Tibial nerve (tissue), 4 donors: ENCODE results near the gene GGNBP2. TPM values are rescaled to one million over a fixed set of nuclear protein-coding genes. Genes with fewer than 3 reads are reported as not detected.

ENCODE experiments used
- DNase-seq, 2 donors: peaks; one replicate each; pipeline ENCODE4 v3.0.0-alpha.2; 2019; ENCODE audit warnings: low spot score in 2 of 2
- H3K27ac ChIP-seq, 4 donors: fragments of 200-600 bp; sonication (generic) in 3 of 4; one replicate each; pipeline ENCODE4 v1.5.1; 2017 to 2019; ENCODE audit warnings: mild to moderate bottlenecking in 1 of 4
- H3K27me3 ChIP-seq, 2 donors: fragments of 200-600 bp; sonication (generic) in 1 of 2; one replicate each; pipeline versions ENCODE4 v1.5.1 to v1.6.0; 2017 to 2019
- H3K36me3 ChIP-seq, 3 donors: fragments of 200-600 bp; sonication (generic); one replicate each; pipeline ENCODE4 v1.5.1; 2018 to 2019
- H3K4me1 ChIP-seq, 4 donors: fragments of 200-600 bp; sonication (generic) in 3 of 4; one replicate each; pipeline ENCODE4 v1.5.1; 2017 to 2019
- H3K4me3 ChIP-seq, 4 donors: fragments of 200-600 bp; sonication (generic) in 3 of 4; one replicate each; pipeline ENCODE4 v1.5.1; 2017 to 2019; ENCODE audit warnings: mild to moderate bottlenecking in 1 of 4, moderate library complexity in 1 of 4
- H3K9me3 ChIP-seq, 4 donors: fragments of 200-600 bp; sonication (generic) in 3 of 4; one replicate each; pipeline ENCODE4 v1.5.1; 2017 to 2019
- CTCF ChIP-seq, 5 experiments: fragments of 200-600 bp in 3 of 5; fragments of 450-650 bp in 2 of 5; sonication (generic) in 3 of 5; IDR thresholded peaks; one replicate each; pipeline ENCODE4 v1.5.1; 2016 to 2019; ENCODE audit warnings: antibody characterized with exemption in 5 of 5, mild to moderate bottlenecking in 3 of 5, moderate library complexity in 2 of 5
- EP300 ChIP-seq, 2 donors: sonication (generic); formaldehyde crosslinking; IDR thresholded peaks; one replicate each; pipeline ENCODE4 v1.6.1; 2017; ENCODE audit warnings: antibody characterized with exemption in 2 of 2, mild to moderate bottlenecking in 1 of 2
- POLR2A ChIP-seq, 2 donors: fragments of 450-650 bp; IDR thresholded peaks; one replicate each; pipeline ENCODE4 v1.6.1; 2017; ENCODE audit warnings: antibody characterized with exemption in 2 of 2, mild to moderate bottlenecking in 2 of 2, moderate library complexity in 2 of 2
- WGBS, 2 donors: methylation state at CpG; one replicate each; pipeline ENCODE4 v1.1.5; 2018; 5-methylcytosine and 5-hydroxymethylcytosine counted together
- total RNA-seq, 4 donors: library from RNA; depleted of rRNA; stranded (reverse); fragments of >200 nt; gene quantifications; one replicate each; pipeline ENCODE4 v1.1.0, GENCODE V29; 2016

Gene GGNBP2
- total RNA-seq, 4 donors from 2014 or later = 53.6 to 107 (median 79.4) TPM

DNA sequence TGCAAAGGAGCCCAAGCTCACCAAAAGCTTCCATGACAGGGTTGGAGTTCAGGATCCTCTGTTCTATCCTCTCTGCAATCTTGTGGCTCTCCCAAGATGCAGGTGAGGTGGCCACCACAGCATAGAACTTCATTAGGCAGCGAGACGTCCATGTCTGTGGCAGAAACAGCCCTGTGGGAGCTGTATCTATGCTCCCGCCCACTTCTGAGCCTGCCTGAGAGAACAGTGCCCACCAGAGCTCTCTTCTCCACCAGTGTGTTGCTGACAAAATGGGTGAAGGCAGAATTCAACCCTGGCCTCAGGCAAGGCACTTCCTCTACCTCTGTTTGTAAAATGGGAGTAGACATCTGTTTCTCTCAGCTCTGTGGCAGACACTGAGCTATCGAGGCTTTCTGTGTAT, 28.9 kb upstream of the GGNBP2 start:
- Histone ChIP-seq H3K9me3 (no peaks in the 10 kb centered on the region), H3K4me3 (no peak overlapping the region), H3K4me1 (no peaks in the 10 kb centered on the region), H3K27me3 (no peaks in the 10 kb centered on the region), H3K36me3 (peaks cover 0 to 76% (median 0%) of the 10 kb centered on the region in 3 donors), H3K27ac (no peak overlapping the region)
- DNase-seq = no peak
- TF ChIP-seq POLR2A (IDR thresholded peaks at IDR 0.05) = no peak
- no peak for TF ChIP-seq CTCF (IDR thresholded peaks at IDR 0.05)
- no peak for TF ChIP-seq EP300 (IDR thresholded peaks at IDR 0.05)
- WGBS, 2 donors = 83 to 84% methylated on average over 4 of the region's 4 CpGs

DNA sequence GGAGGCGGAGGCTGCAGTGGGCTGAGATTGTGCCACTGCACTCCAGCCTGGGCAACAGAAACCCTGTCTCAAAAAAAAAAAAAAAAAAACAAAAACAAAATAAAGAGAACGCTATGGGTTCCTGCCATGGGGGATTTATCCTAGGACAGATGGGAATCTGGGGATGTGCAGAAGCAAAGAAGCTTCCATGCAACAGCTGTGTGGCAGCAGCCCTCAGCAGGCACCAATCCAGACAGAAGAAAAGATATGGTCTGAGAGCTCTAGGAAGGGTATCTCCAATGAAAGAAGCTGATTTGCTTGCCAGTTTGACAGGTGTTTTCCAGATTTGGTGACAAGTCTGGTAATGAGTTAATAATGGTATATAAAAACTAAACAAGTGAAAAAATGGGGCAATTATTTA, 21.6 kb upstream of the GGNBP2 start:
- Histone ChIP-seq H3K9me3 (no peaks in the 10 kb centered on the region), H3K4me3 (no peak overlapping the region), H3K36me3 (peaks cover 2 to 80% (median 8%) of the 10 kb centered on the region in 3 donors), H3K27me3 (no peaks in the 10 kb centered on the region), H3K27ac (no peak overlapping the region), H3K4me1 (no peaks in the 10 kb centered on the region)
- WGBS, 2 donors = 91 to 92% methylated on average over 2 of the region's 2 CpGs
- TF ChIP-seq CTCF (IDR thresholded peaks at IDR 0.05) (no peak), EP300 (IDR thresholded peaks at IDR 0.05) (no peak), POLR2A (IDR thresholded peaks at IDR 0.05) (no peak)
- DNase-seq = no peak

DNA sequence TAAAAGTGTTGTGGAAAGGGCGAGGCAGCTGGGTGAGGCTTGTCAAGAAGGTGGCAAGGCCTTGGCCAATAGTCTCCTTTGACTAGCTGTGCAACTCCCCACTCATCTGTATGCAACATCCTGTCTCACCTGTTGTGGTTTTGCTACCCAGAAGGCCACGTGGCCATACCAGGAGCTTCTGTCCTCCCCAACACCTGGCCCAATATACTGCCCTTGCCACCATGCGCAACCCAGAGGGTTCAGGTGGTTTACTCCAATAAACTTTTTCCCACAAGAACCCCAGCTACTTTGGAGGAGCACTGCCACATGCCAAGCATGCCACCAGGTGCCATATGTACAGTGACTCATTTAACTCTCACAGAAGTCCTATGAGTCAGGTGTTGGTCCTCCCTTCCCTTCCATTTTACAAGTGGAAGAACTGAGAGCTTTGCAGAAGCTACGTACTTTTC, 20.3 kb upstream of the GGNBP2 start:
- Histone ChIP-seq H3K4me3 (no peak overlapping the region), H3K36me3 (peaks cover 2 to 94% (median 8%) of the 10 kb centered on the region in 3 donors), H3K27ac (no peak overlapping the region), H3K4me1 (no peaks in the 10 kb centered on the region), H3K27me3 (no peaks in the 10 kb centered on the region), H3K9me3 (no peaks in the 10 kb centered on the region)
- no peak for DNase-seq
- TF ChIP-seq POLR2A (IDR thresholded peaks at IDR 0.05) (no peak), CTCF (IDR thresholded peaks at IDR 0.05) (no peak), EP300 (IDR thresholded peaks at IDR 0.05) (no peak)
- WGBS, 2 donors = 94 to 98% methylated on average over 4 of the region's 4 CpGs

DNA sequence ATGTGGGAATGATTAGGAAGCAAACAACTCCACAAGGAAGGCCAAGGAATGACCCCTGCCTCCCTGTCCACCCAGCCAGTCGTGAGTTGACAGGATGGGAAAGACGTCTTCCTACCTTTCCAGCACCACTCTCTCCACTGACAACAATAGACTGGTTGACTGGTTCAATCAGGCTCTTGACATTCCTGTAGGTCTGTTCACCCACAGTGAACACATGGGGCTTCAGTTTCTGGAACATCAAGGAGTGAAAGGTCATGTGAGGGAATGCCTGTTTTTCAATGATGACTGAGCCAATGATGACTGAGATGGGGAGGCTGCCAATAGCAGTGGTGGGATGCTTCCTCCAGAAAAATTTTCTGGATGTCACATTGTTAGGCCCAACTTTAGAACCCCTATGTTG, 19.6 kb upstream of the GGNBP2 start:
- WGBS, 2 donors = 67 to 82% methylated on average over 2 of the region's 2 CpGs
- TF ChIP-seq EP300 (IDR thresholded peaks at IDR 0.05) (no peak), POLR2A (IDR thresholded peaks at IDR 0.05) (no peak), CTCF (IDR thresholded peaks at IDR 0.05) (no peak)

GRCh38 chr17:36525888-36526287, 18.8 kb upstream of the GGNBP2 start:
- Histone ChIP-seq H3K4me1 (no peaks in the 10 kb centered on the region), H3K9me3 (no peaks in the 10 kb centered on the region), H3K36me3 (peaks cover 2 to 95% (median 8%) of the 10 kb centered on the region in 3 donors), H3K27ac (no peak overlapping the region), H3K4me3 (no peak overlapping the region), H3K27me3 (no peaks in the 10 kb centered on the region)
- WGBS, 2 donors = 89 to 94% methylated on average over 6 of the region's 6 CpGs
- TF ChIP-seq CTCF (IDR thresholded peaks at IDR 0.05) = no peak
- TF ChIP-seq POLR2A (IDR thresholded peaks at IDR 0.05) = no peak
- TF ChIP-seq EP300 (IDR thresholded peaks at IDR 0.05) = no peak
- no peak for DNase-seq

More for the DNA sequence above, 19.6 kb upstream of the GGNBP2 start:
- peaks cover 2 to 96% (median 8%) of the 10 kb centered on the region in 3 donors for H3K36me3 ChIP-seq
- no peak overlapping the region for H3K27ac ChIP-seq
- H3K4me1 ChIP-seq = no peaks in the 10 kb centered on the region
- DNase-seq = no peak
- H3K4me3 ChIP-seq = no peak overlapping the region
- H3K27me3 ChIP-seq = no peaks in the 10 kb centered on the region
- H3K9me3 ChIP-seq = no peaks in the 10 kb centered on the region
